WTC11 (cell line): ENCODE data around the gene SMG9.

ENCODE experiments used
- ATF3 ChIP-seq: sonication (generic); formaldehyde crosslinking; conservative IDR thresholded peaks from 2 replicates; pipeline ENCODE4 v1.8.1; 2022; ENCODE audit warnings: mild to moderate bottlenecking, missing genetic modification reagents
- CTCF ChIP-seq: fragments of 200-600 bp; IDR thresholded peaks from 2 replicates; pipeline ENCODE4 v1.8.0; 2022; ENCODE audit warnings: antibody characterized with exemption
- FOXP4 ChIP-seq: sonication (generic); formaldehyde crosslinking; IDR thresholded peaks from 2 replicates; pipeline ENCODE4 v1.8.0; 2022; ENCODE audit warnings: mild to moderate bottlenecking, missing genetic modification reagents
- ZBTB43 ChIP-seq: sonication (generic); formaldehyde crosslinking; IDR thresholded peaks from 2 replicates; pipeline ENCODE4 v1.8.1; 2023; ENCODE audit warnings: mild to moderate bottlenecking, missing genetic modification reagents

- TF ChIP-seq CTCF (no peak), ZBTB43 (CRISPR knock-in tag) (no peak), FOXP4 (no peak), ATF3 (CRISPR knock-in tag) (no peak)
Observed at GRCh38 chr19:43731346-43731745, 23.4 kb downstream of the SMG9 start.
